T-helper 17 cell (primary cell): ENCODE data around the gene STAT4. TPM values are rescaled to one million over a fixed set of nuclear protein-coding genes. Genes with fewer than 3 reads are reported as not detected.

Experiments
- total RNA-seq, 4 donors: library from RNA in 2 of 4; stranded (reverse) in 2 of 4; gene quantifications; one replicate each; pipeline ENCODE4 v1.2.3 and lab custom pipeline; 2022 to 2026

Gene STAT4
- total RNA-seq, 2 donors from 2014 or later = 117 to 128 TPM

Other genes starting within 250 kb of the STAT4 start
- gene STAT1, start 136.8 kb downstream of the STAT4 start, total RNA-seq = 10 to 100 TPM; 80.7 to 86.4 TPM
- gene MYO1B, start 94.4 kb upstream of the STAT4 start, total RNA-seq = under 1 TPM; 0.23 to 0.52 TPM